Astrocyte (in vitro differentiated cells and primary cell): Measurements from ENCODE around the gene SH3D21. TPM values are rescaled to one million over a fixed set of nuclear protein-coding genes. Genes with fewer than 3 reads are reported as not detected.

ENCODE experiments used
- DNase-seq: peaks from one replicate; pipeline ENCODE4 v3.0.0-alpha.2; 2010; ENCODE audit warnings: low read depth
- FAIRE-seq: peaks from 2 replicates; lab custom pipeline; 2011; peaks lifted over from hg19 to GRCh38; lab: Jason Lieb, UNC
- H2AFZ ChIP-seq: 2 replicates; pipeline ENCODE4 v1.6.0; 2012; ENCODE audit warnings: low read depth, low read length, inconsistent platforms
- H3K27ac ChIP-seq: 2 replicates; pipeline ENCODE4 v1.5.1; 2011; ENCODE audit warnings: low read depth, low read length, inconsistent platforms
- H3K27me3 ChIP-seq: 2 replicates; pipeline ENCODE4 v1.6.0; 2011; ENCODE audit warnings: low read length, inconsistent platforms; ENCODE audit not compliant: insufficient read depth
- H3K36me3 ChIP-seq: 2 replicates; pipeline ENCODE4 v1.5.1; 2011; ENCODE audit warnings: low read length, inconsistent platforms; ENCODE audit not compliant: insufficient read depth
- H3K4me1 ChIP-seq: 2 replicates; pipeline ENCODE4 v1.5.1; 2011; ENCODE audit warnings: low read length, inconsistent platforms; ENCODE audit not compliant: insufficient read depth
- H3K4me2 ChIP-seq: 2 replicates; pipeline ENCODE4 v1.6.0; 2012; ENCODE audit warnings: low read length, inconsistent platforms
- H3K4me3 ChIP-seq: 2 replicates; pipeline ENCODE4 v1.5.1; 2011; ENCODE audit warnings: low read depth, mild to moderate bottlenecking, low read length, inconsistent platforms; ENCODE audit not compliant: insufficient read depth
- H3K79me2 ChIP-seq: 2 replicates; pipeline ENCODE4 v1.6.0; 2012; ENCODE audit warnings: mild to moderate bottlenecking, low read length, inconsistent platforms; ENCODE audit not compliant: insufficient read depth
- H3K9ac ChIP-seq: 2 replicates; pipeline ENCODE4 v1.6.0; 2012; ENCODE audit warnings: mild to moderate bottlenecking, low read length, inconsistent platforms
- H3K9me3 ChIP-seq: 2 replicates; pipeline ENCODE4 v1.5.1; 2012; ENCODE audit warnings: low read depth, mild to moderate bottlenecking, low read length, inconsistent platforms; ENCODE audit not compliant: insufficient read depth
- H4K20me1 ChIP-seq: 2 replicates; pipeline ENCODE4 v1.6.0; 2012; ENCODE audit warnings: low read length, inconsistent platforms; ENCODE audit not compliant: insufficient read depth
- H3K27ac Mint-ChIP-seq: one replicate; pipeline ENCODE4 v1.8.0; 2021; ENCODE audit warnings: mild to moderate bottlenecking, mixed read lengths; ENCODE audit not compliant: unreplicated experiment
- H3K27me3 Mint-ChIP-seq: one replicate; pipeline ENCODE4 v1.8.0; 2021; ENCODE audit warnings: low read depth, mixed read lengths; ENCODE audit not compliant: unreplicated experiment
- H3K36me3 Mint-ChIP-seq: one replicate; pipeline ENCODE4 v1.8.0; 2021; ENCODE audit warnings: low read depth, mixed read lengths; ENCODE audit not compliant: unreplicated experiment
- H3K4me1 Mint-ChIP-seq: one replicate; pipeline ENCODE4 v1.8.0; 2021; ENCODE audit warnings: low read depth, mixed read lengths; ENCODE audit not compliant: unreplicated experiment
- H3K4me3 Mint-ChIP-seq: one replicate; pipeline ENCODE4 v1.8.0; 2021; ENCODE audit warnings: mild to moderate bottlenecking, moderate library complexity, mixed read lengths; ENCODE audit not compliant: unreplicated experiment
- H3K9me3 Mint-ChIP-seq: one replicate; pipeline ENCODE4 v1.8.0; 2021; ENCODE audit warnings: mild to moderate bottlenecking, mixed read lengths; ENCODE audit not compliant: unreplicated experiment
- EZH2 ChIP-seq: IDR thresholded peaks from 2 replicates; pipeline ENCODE4 v1.6.1; 2012; ENCODE audit warnings: mild to moderate bottlenecking, low read length, inconsistent platforms; ENCODE audit not compliant: insufficient read depth
- total RNA-seq: library from RNA; stranded (reverse); gene quantifications from 2 replicates; pipeline ENCODE4 v1.2.1, GENCODE V29; 2021
- TF ChIP-seq, protein P1 (sequence below): IDR thresholded peaks from 2 replicates; pipeline ENCODE4 v1.5.1; 2011; ENCODE audit warnings: low read depth, mild to moderate bottlenecking, inconsistent platforms, low read length, moderate library complexity; ENCODE audit not compliant: insufficient read depth

SH3D21 gene
- total RNA-seq, 1 donor from 2014 or later: 13.6 TPM

- Histone ChIP-seq H3K4me1 (peaks cover 47% of the 10 kb centered on the region), H2AFZ (no peak overlapping the region), H3K9ac (peak overlapping the region; percentile 84), H3K27ac (peak overlapping the region; percentile 98), H3K79me2 (peaks cover 10% of the 10 kb centered on the region), H3K9me3 (no peaks in the 10 kb centered on the region), H3K4me2 (peak overlapping the region; percentile 83), H4K20me1 (peaks cover under 1% of the 10 kb centered on the region), H3K4me3 (peak overlapping the region; percentile 20), H3K36me3 (peaks cover 26% of the 10 kb centered on the region), H3K27me3 (no peaks in the 10 kb centered on the region)
- peak; percentile 78 for DNase-seq
- peak overlapping the region; percentile 100 for H3K27ac Mint-ChIP-seq
- TF ChIP-seq EZH2: no peak
- TF ChIP-seq, protein P1, sequence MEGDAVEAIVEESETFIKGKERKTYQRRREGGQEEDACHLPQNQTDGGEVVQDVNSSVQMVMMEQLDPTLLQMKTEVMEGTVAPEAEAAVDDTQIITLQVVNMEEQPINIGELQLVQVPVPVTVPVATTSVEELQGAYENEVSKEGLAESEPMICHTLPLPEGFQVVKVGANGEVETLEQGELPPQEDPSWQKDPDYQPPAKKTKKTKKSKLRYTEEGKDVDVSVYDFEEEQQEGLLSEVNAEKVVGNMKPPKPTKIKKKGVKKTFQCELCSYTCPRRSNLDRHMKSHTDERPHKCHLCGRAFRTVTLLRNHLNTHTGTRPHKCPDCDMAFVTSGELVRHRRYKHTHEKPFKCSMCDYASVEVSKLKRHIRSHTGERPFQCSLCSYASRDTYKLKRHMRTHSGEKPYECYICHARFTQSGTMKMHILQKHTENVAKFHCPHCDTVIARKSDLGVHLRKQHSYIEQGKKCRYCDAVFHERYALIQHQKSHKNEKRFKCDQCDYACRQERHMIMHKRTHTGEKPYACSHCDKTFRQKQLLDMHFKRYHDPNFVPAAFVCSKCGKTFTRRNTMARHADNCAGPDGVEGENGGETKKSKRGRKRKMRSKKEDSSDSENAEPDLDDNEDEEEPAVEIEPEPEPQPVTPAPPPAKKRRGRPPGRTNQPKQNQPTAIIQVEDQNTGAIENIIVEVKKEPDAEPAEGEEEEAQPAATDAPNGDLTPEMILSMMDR: no peak
- peaks cover 36% of the 10 kb centered on the region for H3K36me3 Mint-ChIP-seq
- no peak overlapping the region for H3K4me3 Mint-ChIP-seq
- FAIRE-seq: no peak
- H3K27me3 Mint-ChIP-seq: no peaks in the 10 kb centered on the region
- peaks cover 54% of the 10 kb centered on the region for H3K4me1 Mint-ChIP-seq
- no peaks in the 10 kb centered on the region for H3K9me3 Mint-ChIP-seq
Measured at GRCh38 chr1:36352910-36353878, 47.0 kb downstream of the SH3D21 start.

- no peak overlapping the region for H3K27ac Mint-ChIP-seq
- TF ChIP-seq, protein P1: no peak
- TF ChIP-seq EZH2: no peak
- FAIRE-seq (no peak), DNase-seq (no peak)
- Histone ChIP-seq H3K27ac (no peak overlapping the region), H2AFZ (no peak overlapping the region), H3K27me3 (no peaks in the 10 kb centered on the region), H3K36me3 (peaks cover 30% of the 10 kb centered on the region), H3K9ac (no peak overlapping the region), H3K4me1 (peaks cover 42% of the 10 kb centered on the region), H3K4me3 (no peak overlapping the region), H3K4me2 (no peak overlapping the region), H3K79me2 (peaks cover 22% of the 10 kb centered on the region), H3K9me3 (no peaks in the 10 kb centered on the region), H4K20me1 (peaks cover 12% of the 10 kb centered on the region)
- no peaks in the 10 kb centered on the region for H3K9me3 Mint-ChIP-seq
- H3K4me1 Mint-ChIP-seq: peaks cover 45% of the 10 kb centered on the region
- no peaks in the 10 kb centered on the region for H3K27me3 Mint-ChIP-seq
- H3K36me3 Mint-ChIP-seq: peaks cover 37% of the 10 kb centered on the region
- no peak overlapping the region for H3K4me3 Mint-ChIP-seq
Measured at GRCh38 chr1:36354486-36354885, 48.3 kb downstream of the SH3D21 start.
